GM21576 (cell line): ENCODE measurements around the gene GNG7.
"Not testable (repeated sequence)": the region's sequence is repeated elsewhere in the genome, so short reads cannot be mapped to it uniquely, and the experiment has no call there.

Experiments used
- ATAC-seq: cut with Tn5 transposase; IDR thresholded peaks from one replicate; pipeline ENCODE4 v1.9.1; 2021; ENCODE audit warnings: mild to moderate bottlenecking, moderate library complexity; ENCODE audit not compliant: unreplicated experiment

Gene GNG7

DNA sequence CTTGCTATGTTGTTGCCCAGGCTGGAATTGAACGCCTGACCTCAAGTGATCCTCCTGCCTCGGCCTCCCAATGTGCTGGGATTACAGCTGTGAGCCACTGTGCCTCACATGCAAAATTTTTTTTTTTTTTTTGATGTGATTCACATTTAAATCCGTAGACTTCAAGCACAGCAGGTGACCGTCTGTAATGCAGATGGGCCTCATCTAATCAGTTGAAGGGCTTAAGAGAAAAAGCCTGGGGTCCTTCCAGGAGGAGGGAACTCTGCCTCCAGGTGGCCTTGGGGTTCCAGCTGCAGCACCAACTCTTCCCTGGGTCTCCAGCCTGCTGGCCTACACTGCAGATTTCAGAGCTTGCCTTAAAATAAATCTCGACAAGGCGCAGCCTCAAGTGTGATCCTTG is 183.0 kb downstream of the GNG7 start:
- no peak for ATAC-seq

DNA sequence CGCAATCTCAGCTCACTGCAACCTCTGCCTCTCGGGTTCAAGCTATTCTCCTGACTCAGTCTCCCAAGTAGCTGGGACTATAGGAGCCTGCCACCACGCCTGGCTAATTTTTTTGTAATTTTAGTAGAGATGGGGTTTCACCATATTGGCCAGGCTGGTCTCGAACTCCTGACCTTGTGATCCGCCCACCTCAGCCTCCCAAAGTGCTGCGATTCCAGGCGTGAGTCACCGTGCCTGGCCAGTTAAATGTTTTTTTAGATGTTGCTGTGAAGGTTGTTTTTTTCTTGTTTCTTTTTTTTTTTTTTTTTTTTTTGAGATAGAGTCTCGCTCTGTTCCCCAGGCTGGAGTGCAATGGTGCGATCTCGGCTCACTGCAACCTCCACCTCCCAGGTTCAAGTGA is 183.6 kb downstream of the GNG7 start:
- not testable (repeated sequence) for ATAC-seq

DNA sequence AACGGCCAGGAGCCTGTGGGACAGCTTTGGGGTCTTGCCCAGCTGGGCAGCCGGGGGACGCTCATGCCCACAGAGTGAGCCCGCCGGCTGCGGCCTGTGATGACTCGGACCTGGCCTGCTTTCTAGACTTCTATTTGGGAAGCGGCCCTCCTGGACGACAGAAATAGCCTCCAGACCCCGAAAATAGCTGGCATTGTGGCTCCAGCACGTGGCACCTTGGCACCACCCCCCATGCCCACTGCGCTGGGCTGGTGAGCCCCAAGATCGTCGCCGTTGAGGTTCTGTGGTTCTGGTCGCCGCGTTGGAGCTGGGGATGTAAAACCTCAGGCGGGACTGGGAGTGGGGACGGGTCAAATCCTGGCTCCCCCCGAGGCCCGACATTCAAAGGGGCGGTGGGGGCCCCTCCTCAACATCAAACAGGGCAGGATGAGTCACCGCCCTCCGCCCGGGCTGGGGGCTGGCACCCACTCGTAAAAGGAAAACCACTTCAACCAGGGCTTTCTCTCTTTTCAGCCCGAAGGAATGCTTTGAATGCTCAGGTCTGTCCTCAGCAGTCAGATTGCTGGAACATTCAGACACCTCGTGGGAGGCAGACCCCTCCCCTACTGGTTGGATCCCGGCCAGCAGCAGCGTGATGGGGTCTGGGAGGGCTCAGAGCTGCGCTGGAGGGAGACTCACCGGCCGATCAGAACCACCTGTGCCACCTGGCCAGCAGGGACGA is 184.5 kb downstream of the GNG7 start:
- no peak for ATAC-seq

DNA sequence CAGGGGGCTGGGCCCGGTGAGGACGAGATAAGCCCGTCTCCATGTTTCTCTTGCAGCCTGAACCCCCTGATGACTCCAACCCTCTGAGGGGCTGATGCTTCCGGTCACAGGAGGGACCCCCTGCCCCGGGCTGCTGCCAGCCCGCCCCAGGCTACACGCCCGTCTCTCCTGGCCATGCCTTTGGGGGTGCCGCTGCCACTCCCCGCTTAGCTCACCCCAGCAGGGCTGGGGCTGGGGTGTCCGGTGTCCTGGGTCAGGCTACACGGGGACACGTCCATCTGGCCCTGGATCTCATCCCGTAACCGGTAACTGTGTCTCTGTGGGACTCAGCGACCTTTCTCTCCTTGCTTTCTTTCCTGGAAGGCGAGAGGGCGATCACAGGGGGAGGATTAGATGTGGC is 185.8 kb downstream of the GNG7 start:
- ATAC-seq, result no peak

DNA sequence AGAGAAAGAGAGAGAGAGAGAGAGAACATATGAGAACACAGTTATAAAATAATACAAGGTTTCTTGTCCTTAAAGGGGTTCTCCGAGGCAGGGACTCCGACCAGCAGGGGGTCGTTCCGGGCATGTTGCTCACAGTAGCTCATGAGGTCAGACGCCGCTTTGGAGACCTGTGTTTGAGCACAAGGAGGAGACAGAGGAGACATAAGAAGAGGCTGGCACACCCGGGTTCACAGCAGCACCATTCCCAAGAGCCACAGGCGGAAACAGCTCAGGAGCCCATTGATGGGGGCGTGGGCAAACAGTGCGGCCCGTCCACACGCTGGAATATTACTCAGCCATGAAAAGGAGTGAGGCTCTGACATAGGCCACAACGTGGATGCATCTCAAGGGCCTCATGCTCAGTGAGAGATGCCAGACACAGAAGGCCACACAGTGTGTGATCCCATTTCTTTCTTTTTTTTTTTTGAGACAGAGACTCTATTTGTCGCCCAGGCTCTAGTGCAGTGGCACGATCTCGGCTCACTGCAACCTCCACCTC is 187.4 kb downstream of the GNG7 start:
- no peak for ATAC-seq

DNA sequence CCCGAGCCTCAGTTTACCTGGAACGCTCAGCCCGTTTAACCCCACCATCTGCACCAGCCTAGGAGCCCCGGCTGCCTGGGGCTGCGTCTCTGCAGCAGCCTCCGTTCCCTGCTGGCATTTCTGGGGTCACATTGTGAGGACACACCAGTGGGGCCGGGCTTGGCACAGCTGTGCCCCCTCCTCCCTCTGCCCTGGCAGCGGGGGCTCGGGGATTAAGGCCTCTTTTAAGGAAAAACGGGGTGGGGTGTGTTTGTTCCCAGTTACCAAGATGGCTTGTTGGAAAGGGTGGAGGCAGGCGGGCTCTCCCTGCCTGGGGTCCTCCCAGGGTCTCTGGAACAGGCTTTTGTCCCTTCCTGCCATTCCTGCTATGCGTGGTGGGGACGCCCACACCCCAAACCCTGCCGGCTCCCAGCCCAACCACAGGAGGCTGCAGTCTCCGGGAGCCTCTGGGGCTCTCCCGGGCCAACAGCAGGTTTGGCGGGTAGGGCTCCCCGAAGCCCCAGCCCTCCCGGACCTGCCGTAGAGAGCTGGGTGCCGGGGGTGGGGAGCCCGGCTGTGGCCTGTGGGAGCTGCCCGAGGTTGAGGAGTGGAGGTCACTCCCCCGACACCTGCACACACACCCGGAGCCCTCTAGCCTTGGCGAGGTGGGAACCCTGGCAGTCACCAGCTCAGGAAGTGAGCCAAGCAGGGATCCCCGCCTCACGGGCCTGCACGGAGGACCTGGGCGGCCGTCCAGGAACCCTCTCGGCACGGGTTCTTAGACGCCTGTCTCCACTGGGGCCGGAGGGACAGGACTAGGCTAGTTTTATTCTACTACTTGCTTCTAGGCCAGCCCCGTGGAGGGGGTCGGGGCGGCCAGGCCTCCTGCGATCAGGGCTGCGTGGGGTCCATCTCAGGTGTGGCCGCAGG is 189.7 kb downstream of the GNG7 start:
- no peak for ATAC-seq

DNA sequence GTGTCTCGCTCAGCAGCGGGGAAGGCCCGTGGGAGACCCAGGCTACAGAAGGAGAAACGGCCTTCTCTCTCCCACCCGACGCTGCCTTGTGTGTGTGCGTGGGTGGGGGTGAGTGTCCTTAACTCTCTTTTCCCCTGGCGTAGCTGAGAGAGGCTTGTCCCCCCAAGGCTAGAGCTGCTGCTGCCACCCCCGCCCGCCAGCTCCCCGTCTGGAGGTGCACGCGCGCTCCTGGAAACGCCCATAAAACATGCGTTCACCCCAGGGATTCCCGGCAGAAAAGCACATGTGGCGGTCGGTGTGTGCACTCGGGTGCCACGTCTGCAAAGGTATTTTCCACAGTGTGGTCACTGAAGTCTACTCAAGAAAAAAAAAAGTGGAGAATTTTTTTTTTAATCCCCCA is 190.5 kb downstream of the GNG7 start:
- no peak for ATAC-seq

DNA sequence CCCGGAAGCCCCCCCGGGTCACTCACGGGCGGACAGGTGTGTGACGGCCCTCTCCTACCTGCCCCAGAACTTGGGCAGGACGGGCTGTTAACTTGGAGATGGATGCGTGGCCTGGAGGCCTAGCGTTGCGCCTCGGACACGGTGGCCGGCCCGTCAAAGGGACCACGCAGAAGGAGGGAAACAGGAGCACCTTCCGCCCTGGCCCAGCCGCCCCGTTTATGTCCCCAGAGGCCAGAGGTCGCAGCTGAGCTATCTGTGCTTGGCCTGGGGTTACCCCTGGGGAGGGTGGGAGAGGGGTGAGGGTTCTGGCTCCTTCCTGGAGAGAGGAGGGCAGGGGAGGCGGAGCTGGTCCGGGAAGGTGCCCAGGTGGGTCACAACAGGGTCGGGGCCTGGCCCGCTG is 190.9 kb downstream of the GNG7 start:
- no peak for ATAC-seq

DNA sequence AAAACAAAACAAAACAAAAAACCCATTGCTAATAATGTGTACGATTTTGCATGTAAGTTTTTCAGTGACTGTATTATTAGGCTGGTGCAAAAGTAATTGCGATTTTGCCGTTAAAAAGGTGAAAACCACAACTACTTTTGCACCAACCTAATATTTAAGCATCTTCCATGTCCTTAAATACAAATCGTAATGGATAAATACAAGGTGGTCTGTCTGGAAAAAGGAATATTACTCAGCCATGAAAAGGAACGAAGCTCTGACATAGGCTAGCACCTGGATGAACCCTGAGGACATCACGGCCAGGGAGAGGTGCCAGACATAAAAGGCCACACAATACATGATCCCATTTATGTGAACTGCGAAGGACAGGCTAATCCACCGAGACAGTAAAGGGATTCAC is 193.4 kb downstream of the GNG7 start:
- no peak for ATAC-seq

DNA sequence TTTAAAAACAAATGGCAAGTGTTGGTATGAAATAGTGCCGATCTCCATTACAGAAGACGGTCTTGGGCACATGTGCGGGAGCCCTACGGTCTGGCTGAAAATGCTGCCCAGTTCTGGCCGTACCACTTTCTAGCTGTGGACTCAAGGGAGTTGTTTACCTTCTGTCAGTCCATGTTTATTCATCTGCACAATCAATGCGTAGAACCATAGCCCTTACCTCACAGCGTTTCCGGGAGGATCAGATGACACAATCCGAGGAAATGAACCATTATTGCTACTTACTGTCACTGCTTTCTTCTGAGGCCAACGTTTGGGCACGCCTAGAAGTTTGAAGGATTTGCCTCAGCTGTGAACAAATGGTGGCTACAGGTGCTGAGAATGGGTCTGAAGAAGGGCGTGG is 195.4 kb downstream of the GNG7 start:
- ATAC-seq, result no peak

DNA sequence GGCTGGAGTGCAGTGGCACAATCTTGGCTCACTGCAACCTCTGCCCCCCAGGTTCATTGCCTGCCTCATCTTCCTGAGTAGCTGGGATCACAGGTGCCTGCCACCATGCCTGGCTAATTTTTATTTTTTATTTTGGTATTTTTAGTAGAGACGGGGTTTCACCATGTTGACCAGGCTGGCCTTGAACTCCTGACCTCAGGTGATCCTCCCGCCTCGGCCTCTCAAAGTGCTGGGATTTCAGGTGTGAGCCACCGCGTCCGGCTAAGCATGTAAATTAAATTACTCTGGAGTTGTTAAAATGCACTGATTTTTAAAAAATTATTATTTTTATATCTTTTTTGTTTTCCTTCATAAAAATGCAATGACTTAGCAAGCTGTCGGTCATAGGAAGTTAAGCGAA is 195.8 kb downstream of the GNG7 start:
- ATAC-seq, result not testable (repeated sequence)

DNA sequence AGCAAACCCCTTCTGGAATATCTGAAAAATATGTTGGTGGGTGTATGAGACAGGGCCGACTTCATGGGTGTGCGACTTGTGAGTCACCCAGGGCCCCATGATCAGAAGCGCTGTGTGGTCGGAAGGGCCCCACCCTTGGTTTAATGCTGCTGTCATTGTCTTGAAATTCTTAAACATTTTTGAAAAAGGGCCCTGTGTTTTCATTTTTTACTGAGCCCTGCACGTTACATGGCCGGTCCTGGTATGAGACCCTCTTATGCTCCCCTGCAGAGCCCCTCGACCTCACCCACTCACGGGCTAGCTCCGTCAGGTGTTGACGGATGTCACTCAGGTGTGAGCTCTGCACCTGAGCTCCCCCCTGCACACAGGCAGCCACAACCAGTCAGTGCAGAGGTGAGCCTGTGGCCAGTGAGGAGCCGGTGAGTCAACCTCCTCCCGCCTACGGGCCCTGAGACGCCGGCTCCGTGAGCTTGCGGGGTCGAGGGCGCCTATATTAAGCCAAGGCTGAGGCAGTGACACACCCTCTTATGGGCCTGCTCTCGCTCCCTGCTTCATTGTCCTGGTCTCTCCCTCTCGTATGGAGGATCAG is 198.9 kb downstream of the GNG7 start:
- no peak for ATAC-seq

DNA sequence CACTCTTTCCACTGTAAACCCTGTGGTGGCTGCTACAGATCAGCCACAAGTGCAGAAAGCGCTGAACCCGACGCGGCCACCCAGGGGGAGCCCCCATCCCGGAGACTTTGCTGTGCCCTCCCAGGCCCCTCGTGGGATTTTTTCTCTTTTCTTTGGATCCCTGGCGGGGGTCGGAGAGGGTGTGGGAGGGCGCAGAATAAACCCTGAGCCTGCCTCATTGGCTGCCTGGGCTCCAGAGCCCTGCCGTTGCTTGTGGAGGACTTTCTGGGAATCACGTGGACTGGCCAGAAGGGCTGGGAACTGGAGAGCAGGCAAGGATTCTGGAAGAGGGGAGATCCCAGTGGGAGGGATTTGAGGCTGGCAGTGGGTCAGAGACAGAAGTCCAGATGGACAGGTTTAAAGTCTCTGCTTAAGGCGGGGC is 201.6 kb downstream of the GNG7 start:
- ATAC-seq, result no peak

DNA sequence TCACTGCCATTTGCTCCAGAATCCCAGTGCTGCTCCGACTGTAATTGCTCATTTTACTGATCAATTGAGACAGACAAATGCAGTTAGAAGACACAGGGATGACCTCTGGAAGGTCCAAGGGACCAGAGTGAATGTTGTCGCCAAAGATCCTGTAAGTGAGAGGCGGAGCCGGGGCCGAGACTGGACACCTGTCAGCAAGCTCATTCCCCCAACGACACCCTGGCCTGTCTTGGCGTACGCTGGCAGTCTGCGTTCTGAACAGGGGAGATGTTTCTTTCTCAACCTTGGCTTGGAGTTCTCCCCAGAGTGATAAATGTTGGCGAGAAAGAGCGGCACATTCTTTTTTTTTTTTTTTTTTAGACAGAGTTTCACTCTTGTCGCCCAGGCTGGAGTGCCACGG is 202.3 kb downstream of the GNG7 start:
- no peak for ATAC-seq

DNA sequence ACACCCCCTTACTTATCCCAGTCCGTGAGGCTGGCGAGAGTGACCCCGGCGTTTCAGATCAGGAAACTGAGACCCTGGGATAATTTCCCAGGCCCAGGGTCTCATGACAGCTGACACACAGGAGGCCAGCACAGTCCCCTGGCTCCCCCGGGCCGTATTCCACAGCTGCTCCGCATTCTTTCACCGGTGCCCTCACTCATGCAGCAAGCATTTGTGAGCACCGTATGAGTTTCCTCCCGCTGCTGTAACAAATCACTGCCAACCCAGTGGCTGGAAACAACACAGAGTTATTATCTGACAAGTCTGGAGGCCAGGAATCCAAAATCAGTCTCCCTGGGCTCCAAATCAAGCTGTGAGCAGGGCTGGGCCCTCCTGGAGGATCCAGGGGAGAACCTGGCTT is 205.3 kb downstream of the GNG7 start:
- no peak for ATAC-seq

DNA sequence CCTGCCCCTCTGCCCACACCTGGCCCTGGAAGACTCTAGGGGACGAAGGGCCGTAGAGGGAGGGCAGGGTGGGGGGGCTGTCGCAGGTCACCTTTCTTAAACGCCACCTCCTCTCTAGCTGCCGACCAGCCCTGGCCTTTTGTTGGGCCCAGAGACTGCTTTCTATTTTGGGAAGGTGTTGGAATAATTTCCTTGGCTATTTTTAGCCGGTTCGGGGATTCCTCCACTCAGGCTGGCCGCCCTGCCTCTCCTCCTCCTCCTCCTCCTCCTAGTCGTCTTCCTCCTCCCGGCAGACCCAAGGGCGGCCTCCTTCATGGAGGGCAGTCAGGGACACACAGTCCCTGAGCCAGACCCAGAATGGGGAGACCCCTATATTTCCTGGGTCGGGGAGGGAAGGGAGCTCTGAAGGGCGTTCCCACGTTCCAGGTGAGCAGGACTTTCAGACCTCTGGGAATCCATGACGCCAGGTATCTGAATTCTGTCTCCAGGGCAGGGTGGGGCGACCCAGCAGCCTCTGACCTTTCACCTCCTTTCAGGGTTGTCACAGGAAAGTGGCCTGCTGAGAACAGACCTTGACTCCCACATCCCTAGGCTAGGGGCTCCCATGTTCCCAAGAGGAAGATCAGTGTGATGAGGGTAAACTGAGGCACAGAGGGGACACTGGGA is 206.7 kb downstream of the GNG7 start:
- no peak for ATAC-seq

DNA sequence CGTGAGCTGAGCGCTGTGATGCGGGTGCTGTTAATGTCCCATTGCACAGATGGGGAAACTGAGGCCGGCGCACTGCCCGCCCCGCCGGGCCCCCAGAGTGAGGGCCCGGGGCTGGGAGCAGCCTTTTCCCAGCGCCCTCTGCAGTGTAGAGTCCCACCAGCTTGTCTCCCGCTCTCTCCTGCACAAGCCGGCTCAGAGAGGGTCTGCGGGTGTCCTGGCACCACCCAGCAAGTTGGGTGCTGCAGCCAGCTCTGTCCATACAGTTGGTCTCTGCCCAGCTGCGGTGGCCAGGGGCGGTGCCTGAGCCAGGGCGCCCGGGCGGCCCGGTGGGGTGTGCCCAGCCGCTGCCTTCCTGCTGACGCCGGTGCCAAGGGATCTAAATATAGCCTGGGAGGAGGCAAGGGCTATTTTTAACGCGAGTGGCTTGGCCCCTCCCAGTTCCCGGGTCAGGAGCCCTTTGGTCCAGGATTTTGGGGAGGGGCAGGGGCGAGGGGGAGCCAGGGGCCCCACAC is 207.3 kb downstream of the GNG7 start:
- no peak for ATAC-seq

DNA sequence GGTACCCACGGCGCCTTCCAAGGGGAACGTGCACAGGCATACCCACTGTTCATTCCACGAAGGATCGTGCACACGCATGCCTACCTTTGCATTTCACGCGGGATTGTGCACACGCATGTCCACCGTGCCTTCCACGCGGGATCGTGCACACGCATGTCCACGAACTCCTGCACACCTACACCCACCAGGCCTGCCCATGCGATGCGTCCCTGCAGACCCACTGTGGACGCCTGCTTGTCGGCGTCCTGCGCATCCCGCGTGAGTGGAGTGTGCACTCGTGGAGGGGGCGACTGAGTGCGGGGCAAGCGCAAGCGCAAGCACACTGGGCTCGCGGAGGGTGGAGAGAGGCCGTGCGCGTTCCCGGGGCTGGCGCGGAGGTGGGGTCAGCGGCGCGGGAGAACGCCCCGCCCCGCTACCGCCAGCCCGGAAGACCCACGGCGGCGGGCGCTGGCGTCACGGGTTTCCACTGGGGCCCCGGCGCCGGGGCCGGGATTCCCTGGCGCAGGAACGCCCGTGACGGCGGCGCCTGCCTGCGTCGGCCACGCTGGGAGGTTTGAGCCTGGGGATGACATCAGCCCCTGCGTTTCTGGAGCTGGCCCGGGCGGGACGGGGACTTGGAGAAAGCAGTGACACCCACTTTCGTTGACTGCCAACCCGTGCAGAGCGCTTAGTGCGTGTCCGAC is 207.9 kb downstream of the GNG7 start:
- ATAC-seq, result no peak

DNA sequence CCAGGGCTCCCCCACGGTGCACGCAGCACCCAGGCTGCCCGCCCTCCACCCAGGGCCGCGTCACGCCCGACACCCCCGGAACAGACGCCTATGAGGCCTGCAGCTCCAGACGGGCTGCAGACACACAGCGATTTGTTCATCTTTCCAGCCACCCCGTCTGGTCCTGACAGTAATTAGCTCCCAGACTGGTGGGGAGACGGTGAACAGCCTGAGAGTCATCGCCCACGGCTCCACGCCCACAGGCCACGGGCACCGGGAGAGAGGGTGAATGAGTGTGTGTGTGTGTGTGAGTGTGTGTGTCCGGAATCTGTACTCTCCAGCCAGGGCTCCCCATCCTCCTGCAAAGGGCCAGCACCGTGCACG is 208.4 kb downstream of the GNG7 start:
- ATAC-seq, result no peak

DNA sequence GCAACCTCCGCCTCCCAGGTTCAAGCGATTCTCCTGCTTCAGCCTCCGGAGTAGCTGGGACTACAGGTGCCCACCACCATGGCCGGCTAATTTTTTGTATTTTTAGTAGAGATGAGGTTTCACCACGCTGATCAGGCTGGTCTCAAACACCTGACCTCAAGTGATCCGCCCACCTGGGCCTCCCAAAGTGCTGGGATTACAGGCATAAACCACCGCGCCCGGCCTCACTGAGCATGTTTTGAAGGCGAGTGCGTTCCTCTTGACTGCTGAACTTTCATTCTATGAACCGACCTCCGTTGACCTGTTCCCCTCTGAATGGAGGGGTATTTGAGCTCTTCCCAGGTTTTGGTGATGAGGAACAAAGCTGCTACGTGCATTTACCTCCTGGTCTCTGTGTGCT is 209.0 kb downstream of the GNG7 start:
- ATAC-seq, result not testable (repeated sequence)
